Natural killer cell (primary cell): Measurements from ENCODE around the gene PLCB1. TPM values are rescaled to one million over a fixed set of nuclear protein-coding genes. Genes with fewer than 3 reads are reported as not detected.

Experiments used
- ATAC-seq, 3 donors: fragments of 150-1000 bp in 2 of 3; fragments of 200-7000 bp in 1 of 3; cut with Tn5 transposase; 1 replicate in 1 of 3; 2 replicates in 2 of 3; pipeline ENCODE4 v1.10.0; 2021; ENCODE audit warnings: mild to moderate bottlenecking in 2 of 3, moderate library complexity in 2 of 3
- DNase-seq, 2 donors: peaks; one replicate each; pipeline versions ENCODE4 v3.0.0 to v3.0.0-alpha.2; 2013 to 2021; ENCODE audit warnings: mixed read lengths in 1 of 2
- H3K27ac ChIP-seq: one replicate; pipeline ENCODE4 v1.5.1; 2013; ENCODE audit warnings: mild to moderate bottlenecking, low read length
- H3K27me3 ChIP-seq: one replicate; pipeline ENCODE4 v1.6.1; 2013; ENCODE audit warnings: low read length; ENCODE audit not compliant: control insufficient read depth, insufficient read depth
- H3K36me3 ChIP-seq: one replicate; pipeline ENCODE4 v1.6.1; 2013; ENCODE audit warnings: low read length; ENCODE audit not compliant: control insufficient read depth, insufficient read depth
- H3K4me1 ChIP-seq: one replicate; pipeline ENCODE4 v1.6.1; 2013; ENCODE audit warnings: low read length; ENCODE audit not compliant: control insufficient read depth, insufficient read depth
- H3K4me3 ChIP-seq: one replicate; pipeline ENCODE4 v1.5.1; 2013; ENCODE audit warnings: low read length
- H3K9me3 ChIP-seq: one replicate; pipeline ENCODE4 v1.6.1; 2013; ENCODE audit warnings: low read length; ENCODE audit not compliant: control insufficient read depth, insufficient read depth
- H3K27ac Mint-ChIP-seq, 2 donors: one replicate each; pipeline ENCODE4 v1.8.0; 2022; ENCODE audit warnings: mild to moderate bottlenecking in 2 of 2, mixed read lengths in 2 of 2, moderate library complexity in 1 of 2
- H3K27me3 Mint-ChIP-seq, 2 donors: one replicate each; pipeline ENCODE4 v1.8.0; 2022; ENCODE audit warnings: low read depth in 2 of 2, mixed read lengths in 2 of 2
- H3K36me3 Mint-ChIP-seq: one replicate; pipeline ENCODE4 v1.8.0; 2022; ENCODE audit warnings: mixed read lengths
- H3K4me1 Mint-ChIP-seq, 2 donors: one replicate each; pipeline ENCODE4 v1.8.0; 2022; ENCODE audit warnings: mixed read lengths in 2 of 2
- H3K4me3 Mint-ChIP-seq: one replicate; pipeline ENCODE4 v1.8.0; 2022; ENCODE audit warnings: mild to moderate bottlenecking, moderate library complexity, mixed read lengths
- H3K9me3 Mint-ChIP-seq, 2 donors: one replicate each; pipeline ENCODE4 v1.8.0; 2022; ENCODE audit warnings: mixed read lengths in 2 of 2
- CTCF ChIP-seq: fragments of 200-600 bp; IDR thresholded peaks from one replicate; pipeline ENCODE4 v1.8.0; 2022; ENCODE audit warnings: antibody characterized with exemption
- WGBS: methylation state at CpG from one replicate; pipeline ENCODE4 v1.1.7; 2013; ENCODE audit warnings: missing lambda C conversion rate; ENCODE audit not compliant: insufficient coverage; 5-methylcytosine and 5-hydroxymethylcytosine counted together
- intact Hi-C: fragments of 100-400 bp; cut with micrococcal nuclease; formaldehyde crosslinking; loops from one replicate; pipeline ENCODE4 v1.14.2; 2022
- total RNA-seq, 4 donors: library from RNA; stranded (reverse); fragments of 120-200 nt in 1 of 4; gene quantifications; one replicate each; pipeline versions ENCODE4 v1.2.3 to v1.2.4, GENCODE V29; 2013 to 2022

PLCB1 gene
- total RNA-seq, 3 donors from 2014 or later (not counting 1 experiment from before 2014, with no cell fraction given) = 48.7 to 66.2 (median 57.7) TPM

- peaks cover 6 to 9% of the 10 kb centered on the region in 2 donors for H3K4me1 Mint-ChIP-seq
- Histone ChIP-seq H3K27ac (no peak overlapping the region), H3K9me3 (no peaks in the 10 kb centered on the region), H3K4me1 (no peaks in the 10 kb centered on the region), H3K36me3 (peaks cover 10% of the 10 kb centered on the region), H3K4me3 (no peak overlapping the region), H3K27me3 (no peaks in the 10 kb centered on the region)
- no peaks in the 10 kb centered on the region for H3K9me3 Mint-ChIP-seq
- H3K27me3 Mint-ChIP-seq = no peaks in the 10 kb centered on the region
- intact Hi-C loops = no loop called here
- ATAC-seq = no peak
- H3K36me3 Mint-ChIP-seq = peaks cover 7% of the 10 kb centered on the region
- no peak for DNase-seq
- H3K4me3 Mint-ChIP-seq = no peak overlapping the region
- peak overlapping the region in 1 of 2 donors; percentile 72 for H3K27ac Mint-ChIP-seq
- TF ChIP-seq CTCF = no peak
Measured at GRCh38 chr20:8788831-8789230, 656.8 kb downstream of the PLCB1 start.

GRCh38 chr20:8790442-8791074 lies 658.5 kb downstream of the PLCB1 start:
- Mint-ChIP-seq H3K27ac (no peak overlapping the region), H3K4me3 (no peak overlapping the region), H3K4me1 (peaks cover 6 to 9% of the 10 kb centered on the region in 2 donors), H3K9me3 (no peaks in the 10 kb centered on the region), H3K36me3 (peaks cover 7% of the 10 kb centered on the region), H3K27me3 (no peaks in the 10 kb centered on the region)
- H3K27me3 ChIP-seq = no peaks in the 10 kb centered on the region
- DNase-seq = peak in 1 of 2 donors; percentile 23
- no peaks in the 10 kb centered on the region for H3K9me3 ChIP-seq
- 41% methylated on average over 2 of the region's 5 CpGs for WGBS
- no peak overlapping the region for H3K27ac ChIP-seq
- TF ChIP-seq CTCF = peak; percentile 94
- peak in 2 of 3 donors; percentile 49 to 60 for ATAC-seq
- intact Hi-C loops = no loop called here
- no peak overlapping the region for H3K4me3 ChIP-seq
- H3K36me3 ChIP-seq = peaks cover 10% of the 10 kb centered on the region
- no peaks in the 10 kb centered on the region for H3K4me1 ChIP-seq

- ATAC-seq (no peak), DNase-seq (no peak)
- intact Hi-C loops = no loop called here
- Mint-ChIP-seq H3K4me3 (no peak overlapping the region), H3K27me3 (no peaks in the 10 kb centered on the region), H3K27ac (no peak overlapping the region), H3K9me3 (no peaks in the 10 kb centered on the region), H3K36me3 (peaks cover 7% of the 10 kb centered on the region), H3K4me1 (no peaks in the 10 kb centered on the region)
- Histone ChIP-seq H3K36me3 (peaks cover 6% of the 10 kb centered on the region), H3K27ac (no peak overlapping the region), H3K9me3 (no peaks in the 10 kb centered on the region), H3K27me3 (no peaks in the 10 kb centered on the region), H3K4me3 (no peak overlapping the region), H3K4me1 (no peaks in the 10 kb centered on the region)
- WGBS = 88% methylated on average over 6 of the region's 6 CpGs
- no peak for TF ChIP-seq CTCF
Measured at GRCh38 chr20:8795404-8795803, 663.3 kb downstream of the PLCB1 start.

- 96% methylated on average over 5 of the region's 5 CpGs for WGBS
- H3K27me3 ChIP-seq = no peaks in the 10 kb centered on the region
- intact Hi-C loops = no loop called here
Measured at GRCh38 chr20:8796088-8796660, 664.1 kb downstream of the PLCB1 start.

More at GRCh38 chr20:8796088-8796660, 664.1 kb downstream of the PLCB1 start:
- H3K27ac Mint-ChIP-seq = no peak overlapping the region
- Histone ChIP-seq H3K36me3 (peaks cover 2% of the 10 kb centered on the region), H3K4me3 (no peak overlapping the region), H3K9me3 (no peaks in the 10 kb centered on the region), H3K27ac (no peak overlapping the region), H3K4me1 (no peaks in the 10 kb centered on the region)
- DNase-seq (no peak), ATAC-seq (no peak)
- no peaks in the 10 kb centered on the region for H3K4me1 Mint-ChIP-seq
- no peak overlapping the region for H3K4me3 Mint-ChIP-seq
- H3K36me3 Mint-ChIP-seq = peaks cover 7% of the 10 kb centered on the region
- no peak for TF ChIP-seq CTCF
- H3K9me3 Mint-ChIP-seq = no peaks in the 10 kb centered on the region
- H3K27me3 Mint-ChIP-seq = no peaks in the 10 kb centered on the region
